Esophagus muscularis mucosa (tissue), 3 donors: ENCODE data around the gene TPO.

ENCODE experiments used
- CTCF ChIP-seq, 3 experiments: fragments of 200-600 bp in 2 of 3; fragments of 450-650 bp in 1 of 3; sonication (generic) in 2 of 3; IDR thresholded peaks; one replicate each; pipeline ENCODE4 v1.5.1; 2017 to 2019; ENCODE audit warnings: antibody characterized with exemption in 3 of 3, mild to moderate bottlenecking in 2 of 3, moderate library complexity in 1 of 3
- POLR2A ChIP-seq: fragments of 450-650 bp; IDR thresholded peaks from one replicate; pipeline ENCODE4 v1.6.1; 2017; ENCODE audit warnings: antibody characterized with exemption, moderate library complexity, mild to moderate bottlenecking, low read depth
- POLR2AphosphoS5 ChIP-seq, 2 donors: sonication (generic); formaldehyde crosslinking; IDR thresholded peaks; one replicate each; pipeline ENCODE4 v1.6.1; 2017; ENCODE audit warnings: antibody characterized with exemption in 2 of 2

DNA sequence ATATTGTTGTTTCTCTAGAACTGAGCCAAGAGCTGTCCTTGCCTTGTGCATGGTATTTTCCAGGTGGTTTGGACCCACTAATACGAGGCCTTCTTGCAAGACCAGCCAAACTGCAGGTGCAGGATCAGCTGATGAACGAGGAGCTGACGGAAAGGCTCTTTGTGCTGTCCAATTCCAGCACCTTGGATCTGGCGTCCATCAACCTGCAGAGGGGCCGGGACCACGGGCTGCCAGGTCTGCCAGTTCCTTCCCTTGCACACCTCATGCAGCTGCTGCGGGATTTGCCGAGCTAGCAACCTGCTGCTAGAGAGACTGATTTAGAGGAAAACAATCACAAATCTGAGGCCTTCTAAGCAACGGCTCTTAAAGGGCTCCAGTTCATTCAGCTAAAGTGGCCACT lies 74.5 kb downstream of the TPO start:
- TF ChIP-seq CTCF (IDR thresholded peaks at IDR 0.05) (no peak), POLR2AphosphoS5 (IDR thresholded peaks at IDR 0.05) (no peak), POLR2A (no peak)
